Ramos (cell line): ENCODE results near the gene DAPK2.

Source experiments
- in situ Hi-C: fragments of 300-500 bp; cut with MboI; formaldehyde crosslinking; loops from one replicate; pipeline ENCODE4 v1.14.3; 2022; ENCODE audit warnings: low sequenced_read_pairs; ENCODE audit not compliant: unreplicated experiment

DAPK2 gene

DNA sequence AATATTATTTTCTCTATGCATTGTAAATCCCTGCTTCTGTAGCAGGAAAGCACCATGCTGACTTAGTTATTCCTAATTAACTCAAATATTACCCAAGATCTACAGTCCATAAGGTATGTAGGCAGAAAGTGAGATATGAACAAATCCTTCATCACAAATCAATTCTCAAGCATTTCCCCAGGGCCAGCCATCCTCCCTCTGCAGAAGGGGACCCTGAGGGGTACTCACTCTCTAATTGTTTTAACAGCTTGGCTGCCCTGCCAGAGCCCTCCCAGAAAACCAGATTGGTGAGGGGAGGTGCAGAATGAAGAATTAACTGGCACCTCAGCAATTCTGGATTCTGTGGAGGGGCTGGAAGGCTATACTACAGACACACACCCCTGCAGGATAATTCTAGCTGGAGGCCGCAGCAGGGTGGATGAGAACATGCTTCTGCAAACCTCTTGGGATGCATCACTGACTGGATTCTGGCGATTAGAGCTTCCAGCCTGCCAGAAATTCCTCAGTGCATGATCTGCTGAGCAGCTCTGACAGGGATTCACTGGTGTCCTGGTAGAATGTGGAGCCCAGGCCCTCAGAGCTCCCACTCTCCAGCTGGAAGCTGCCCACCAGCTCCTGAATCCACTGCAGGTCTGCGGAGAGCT lies 123.9 kb downstream of the DAPK2 start:
- in situ Hi-C loops: no loop called here

DNA sequence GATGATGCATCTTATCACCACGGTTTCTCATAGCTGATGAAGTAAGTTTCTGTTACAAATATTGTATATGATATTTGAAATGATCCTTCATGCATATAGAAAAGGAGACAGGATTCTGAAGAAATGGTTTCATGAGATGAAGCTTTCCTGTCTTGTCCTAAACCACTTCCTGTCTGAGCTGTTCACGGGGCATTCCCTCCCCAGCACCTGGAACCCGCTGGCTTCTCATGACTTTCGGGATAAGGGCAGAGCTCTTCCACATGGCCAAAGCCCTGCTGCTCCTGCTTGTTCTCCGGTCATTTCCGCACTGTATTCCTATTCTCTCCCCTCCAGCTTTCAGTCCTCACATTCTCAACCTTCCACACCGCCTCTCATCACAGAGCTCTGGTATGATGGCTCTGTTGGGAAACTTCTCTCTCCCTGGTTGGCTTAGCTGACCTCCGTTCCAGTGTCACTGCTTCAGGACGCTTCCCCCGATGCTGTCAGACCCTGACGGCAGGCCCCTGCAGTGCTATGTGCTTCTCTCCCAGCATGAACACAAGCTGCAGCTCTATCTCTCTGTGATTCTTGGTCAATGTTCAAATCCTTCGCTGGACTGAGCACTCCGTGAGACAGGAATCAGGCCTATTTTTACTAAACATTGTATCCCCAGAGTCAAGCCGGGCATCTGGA lies 125.6 kb downstream of the DAPK2 start:
- in situ Hi-C loops: no loop called here

DNA sequence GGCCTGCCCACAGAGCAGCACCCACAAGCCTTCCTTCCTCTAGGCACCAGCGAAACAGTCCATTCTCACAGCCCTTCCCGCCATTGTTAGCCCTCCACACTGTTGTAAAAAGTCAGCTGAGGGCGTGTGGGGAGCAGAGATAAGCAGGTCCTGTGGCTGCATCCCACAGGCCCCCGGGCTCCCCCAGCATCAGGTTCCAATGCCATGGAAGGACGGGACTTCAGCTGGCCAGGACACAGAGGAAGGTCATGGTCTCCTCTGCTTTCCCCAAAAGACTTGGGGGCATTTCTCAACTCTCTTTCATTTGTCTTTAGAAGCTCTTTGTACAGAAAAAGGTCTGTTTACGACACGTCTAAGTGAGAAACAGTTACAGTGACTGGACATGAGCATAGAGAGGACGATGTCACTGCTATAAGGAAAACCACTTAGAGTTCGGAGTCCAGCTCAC lies 127.4 kb downstream of the DAPK2 start:
- in situ Hi-C loops: no loop called here

DNA sequence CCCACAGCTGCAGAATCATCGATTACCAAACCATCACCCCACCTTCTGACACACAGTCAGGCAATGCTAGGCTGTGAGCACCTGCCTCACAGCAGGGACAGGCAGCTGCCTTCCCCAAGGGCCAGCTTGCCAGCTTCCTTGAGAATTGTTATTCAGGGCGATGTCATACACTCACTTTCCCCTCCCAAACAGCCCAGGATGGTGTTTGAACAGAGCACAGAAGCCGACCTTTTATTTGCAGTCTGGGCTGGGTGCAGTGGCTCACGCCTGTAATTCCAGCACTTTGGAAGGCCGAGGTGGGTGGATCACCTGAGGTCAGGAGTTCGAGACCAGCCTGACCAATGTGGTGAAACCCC lies 128.0 kb downstream of the DAPK2 start:
- in situ Hi-C loops: no loop called here

DNA sequence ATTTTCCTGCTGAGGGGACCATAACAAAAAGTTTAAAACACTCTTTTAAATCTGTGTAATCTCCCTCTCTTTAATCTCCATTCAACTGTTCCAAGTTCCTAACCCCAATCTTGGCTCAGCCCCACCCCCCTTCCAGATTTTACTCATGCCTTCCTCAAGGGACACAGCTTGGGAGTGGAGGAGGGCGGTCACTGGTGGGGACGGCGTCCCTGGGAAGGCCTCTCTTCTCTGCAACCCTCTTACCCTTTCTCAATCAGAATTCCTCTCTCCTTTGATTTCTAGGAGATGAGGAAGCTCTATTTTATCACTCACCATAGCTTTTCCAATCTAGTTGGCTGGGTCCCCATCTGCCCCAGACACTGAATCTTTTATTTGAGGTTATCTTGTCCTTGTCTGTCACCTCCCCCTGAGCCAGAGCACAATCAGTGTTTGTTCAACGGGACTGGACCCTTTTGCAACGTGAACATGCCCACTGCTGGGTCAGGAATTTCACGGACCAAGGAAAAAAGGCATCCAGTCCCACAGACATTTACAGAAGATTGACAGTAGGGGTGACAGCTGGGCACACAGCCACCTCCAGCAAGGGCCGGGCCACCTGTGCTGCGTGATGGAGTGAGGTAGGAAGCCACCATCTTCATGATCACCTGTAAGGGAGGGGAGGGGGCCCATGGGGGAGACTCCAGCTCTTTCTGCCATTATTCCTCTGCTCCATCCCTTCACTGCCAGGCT lies 128.5 kb downstream of the DAPK2 start:
- in situ Hi-C loops: no loop called here

GRCh38 chr15:63915873-63916771 lies 130.2 kb downstream of the DAPK2 start:
- in situ Hi-C loops: no loop called here

DNA sequence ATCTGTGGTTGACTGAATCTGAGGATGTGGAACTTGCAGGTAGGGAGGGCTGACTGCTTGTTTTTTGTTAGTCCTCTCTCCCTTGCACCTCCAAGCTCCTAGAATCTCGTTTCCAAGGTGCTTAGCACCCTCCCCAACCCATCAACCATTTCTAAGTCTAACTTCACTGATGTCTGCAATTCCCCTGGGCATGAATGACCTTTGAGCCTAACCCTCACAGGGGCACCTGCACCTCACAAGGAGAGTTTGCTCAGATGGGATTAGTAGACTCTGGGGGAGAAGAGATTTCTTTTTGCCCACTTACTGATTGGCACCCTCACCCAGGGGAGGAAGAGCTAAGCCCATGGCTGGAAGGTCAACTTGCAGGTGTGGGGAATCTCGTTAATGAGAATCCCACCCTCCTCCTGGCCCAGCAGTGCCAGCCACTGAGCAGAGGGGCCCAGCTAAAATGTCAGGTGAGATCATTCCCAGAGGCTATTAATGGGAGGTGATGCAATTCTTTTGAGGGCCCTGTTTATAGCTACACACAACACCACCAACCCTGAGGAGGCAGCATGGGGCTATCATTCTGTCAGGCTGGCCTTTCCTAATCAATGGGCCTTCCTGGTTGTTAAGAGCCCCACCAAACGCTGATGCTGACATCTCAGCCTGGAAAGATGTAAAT lies 130.9 kb downstream of the DAPK2 start:
- in situ Hi-C loops: no loop called here

GRCh38 chr15:63913786-63914315 lies 132.4 kb downstream of the DAPK2 start:
- in situ Hi-C loops: no loop called here

DNA sequence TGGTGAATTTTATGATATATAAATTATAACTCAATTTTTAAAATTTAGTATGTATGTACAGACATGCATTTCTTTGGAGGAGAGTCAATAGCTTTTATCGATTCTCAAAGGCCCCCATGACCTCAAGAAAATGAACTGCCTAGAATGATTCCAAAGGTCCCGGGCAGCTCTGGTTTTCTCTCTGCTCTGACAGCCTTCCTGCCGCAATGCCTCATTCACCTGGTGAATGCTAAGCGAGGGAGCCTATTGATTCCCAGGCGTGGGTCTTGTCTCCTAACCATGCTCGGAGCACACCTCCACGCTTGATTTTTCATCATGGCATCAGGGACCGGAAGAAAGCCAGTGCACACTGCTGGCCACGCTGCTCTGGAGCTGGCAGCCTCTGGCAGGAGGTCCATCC lies 132.9 kb downstream of the DAPK2 start:
- in situ Hi-C loops: no loop called here

- in situ Hi-C loops: no loop called here
Measured at GRCh38 chr15:63912061-63912615, 134.1 kb downstream of the DAPK2 start.

- in situ Hi-C loops: no loop called here
Measured at GRCh38 chr15:63911160-63911559, 135.1 kb downstream of the DAPK2 start.

DNA sequence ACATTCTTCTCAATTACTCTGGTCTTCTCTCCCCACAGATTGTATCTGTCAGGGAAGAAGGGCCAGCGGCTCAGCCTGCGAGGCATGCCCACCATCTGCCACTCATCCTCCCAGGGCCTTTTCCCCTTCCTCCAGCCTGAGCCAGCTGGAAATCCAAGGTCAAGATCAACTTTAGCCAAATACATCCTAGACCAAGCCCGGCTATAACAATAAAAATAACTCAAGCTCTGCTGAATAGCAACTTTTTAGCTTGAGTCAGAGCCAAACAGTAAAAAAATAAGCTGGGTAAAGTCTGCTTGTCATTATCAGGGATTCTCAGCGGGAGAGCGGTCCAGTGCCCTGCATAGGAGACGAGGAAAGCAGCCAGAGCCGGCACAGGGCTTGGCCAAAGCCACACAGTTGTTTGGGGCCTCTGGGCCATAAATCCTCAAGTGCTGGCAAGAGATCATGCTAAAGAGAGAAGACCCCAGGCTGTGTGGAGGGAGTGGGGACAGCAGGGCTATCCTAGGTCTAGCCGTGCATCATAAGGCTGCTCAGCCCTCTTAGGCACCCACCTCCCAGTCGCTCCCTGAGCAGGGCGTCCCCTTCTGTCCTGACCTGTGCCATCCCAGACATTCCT lies 136.4 kb downstream of the DAPK2 start:
- in situ Hi-C loops: no loop called here

- in situ Hi-C loops: no loop called here
Measured at GRCh38 chr15:63908991-63909390, 137.3 kb downstream of the DAPK2 start.

DNA sequence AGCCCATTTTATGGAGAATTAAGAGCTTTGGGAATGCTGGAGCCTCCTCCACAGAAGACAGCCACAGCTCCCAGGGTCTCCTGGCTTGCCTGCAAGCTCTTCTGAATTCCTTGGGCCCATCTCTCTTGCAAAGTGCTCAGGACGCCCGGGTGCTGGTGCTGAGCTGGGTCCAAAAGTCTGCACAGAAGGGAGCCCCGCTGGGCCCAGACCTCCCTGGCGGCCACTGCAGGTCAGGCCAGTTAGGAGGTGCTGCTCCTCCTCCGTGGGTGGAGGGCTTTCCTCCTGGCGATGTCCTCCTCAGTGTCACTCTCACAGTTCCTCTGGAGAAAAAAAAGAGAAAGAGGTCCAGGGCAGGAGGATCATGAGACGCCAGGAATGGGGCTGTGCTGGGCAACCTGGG lies 138.0 kb downstream of the DAPK2 start:
- in situ Hi-C loops: no loop called here

DNA sequence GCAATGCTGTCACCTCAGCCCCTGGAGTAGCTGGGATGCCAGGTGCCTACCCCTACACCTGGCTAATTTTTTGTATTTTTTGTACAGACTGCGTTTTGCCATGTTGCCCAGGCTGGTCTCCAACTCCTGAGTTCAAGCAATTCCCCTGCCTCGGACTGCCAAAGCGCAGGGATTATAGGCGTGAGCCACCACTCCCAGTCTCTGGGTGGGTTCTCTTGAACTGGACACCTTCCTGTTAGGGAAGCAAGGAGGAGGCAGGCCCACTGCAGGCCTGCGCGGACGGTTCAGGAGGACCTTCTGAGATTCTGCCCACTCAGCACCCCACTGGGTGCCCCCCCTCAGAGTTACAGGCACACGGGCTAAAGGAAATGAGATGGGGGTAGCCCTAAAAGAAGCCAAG lies 138.8 kb downstream of the DAPK2 start:
- in situ Hi-C loops: no loop called here

DNA sequence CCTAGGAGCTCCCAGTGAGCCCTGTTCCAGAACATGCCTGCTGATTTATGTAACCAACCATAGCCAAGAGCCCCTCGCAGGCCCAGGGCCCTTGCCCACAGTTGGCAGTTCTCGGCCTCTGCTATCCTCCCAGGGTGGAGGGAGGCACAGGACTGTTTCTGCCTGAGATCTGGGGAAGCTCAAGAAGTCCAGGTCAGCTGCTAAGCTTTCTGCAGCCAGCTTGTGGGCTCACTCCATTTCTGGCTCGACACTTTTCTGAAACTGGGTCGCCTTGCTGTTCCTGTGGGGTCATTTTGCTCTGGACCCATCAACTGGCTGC lies 140.1 kb downstream of the DAPK2 start:
- in situ Hi-C loops: no loop called here

GRCh38 chr15:63905558-63906265 lies 140.6 kb downstream of the DAPK2 start:
- in situ Hi-C loops: no loop called here

DNA sequence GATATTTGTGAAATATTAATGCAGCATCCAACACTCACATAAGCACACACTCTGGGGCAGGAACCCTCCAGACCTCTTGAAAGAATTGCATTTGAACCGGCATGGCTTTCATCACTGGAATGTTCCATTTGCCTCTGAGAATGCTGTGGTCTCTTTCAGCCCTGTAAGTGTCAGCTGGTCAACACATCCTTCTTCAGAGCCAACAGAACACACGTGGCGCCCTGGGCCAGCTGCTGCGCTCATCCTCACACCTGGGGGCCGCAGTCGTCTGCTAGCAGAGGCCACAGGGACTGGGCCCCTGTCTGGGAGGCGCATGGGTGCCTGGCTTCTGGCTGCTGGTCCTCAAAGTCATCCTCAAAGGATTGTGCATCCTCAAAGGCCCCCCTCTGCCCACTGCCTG lies 141.2 kb downstream of the DAPK2 start:
- in situ Hi-C loops: no loop called here

GRCh38 chr15:63904042-63904441 lies 142.2 kb downstream of the DAPK2 start:
- in situ Hi-C loops: no loop called here
